ENCODE results near the gene TXNDC8.
"Not testable (repeated sequence)": the region's sequence is repeated elsewhere in the genome, so short reads cannot be mapped to it uniquely, and the experiment has no call there.

Gene TXNDC8

DNA sequence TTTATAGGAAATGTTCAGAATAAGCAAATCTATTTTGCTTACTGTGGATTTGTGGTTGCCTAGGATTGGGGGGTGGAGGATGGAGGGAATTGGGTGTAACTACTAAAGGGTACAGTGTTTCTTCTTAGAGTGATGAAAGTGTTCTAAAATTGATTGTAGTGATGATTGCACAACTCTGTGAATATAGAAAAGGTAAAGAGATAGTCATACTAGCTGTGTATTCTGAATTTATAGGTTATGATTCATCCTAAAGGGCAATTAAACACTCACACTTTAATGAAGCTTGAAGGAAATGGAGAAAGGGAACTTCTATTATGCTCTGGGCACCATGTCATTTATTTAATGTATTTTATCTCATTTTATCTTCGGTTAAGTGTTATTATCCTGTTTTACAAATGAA is 9.9 kb downstream of the TXNDC8 start:
- DNase-seq (ENCODE audit: low read depth), result no peak

DNA sequence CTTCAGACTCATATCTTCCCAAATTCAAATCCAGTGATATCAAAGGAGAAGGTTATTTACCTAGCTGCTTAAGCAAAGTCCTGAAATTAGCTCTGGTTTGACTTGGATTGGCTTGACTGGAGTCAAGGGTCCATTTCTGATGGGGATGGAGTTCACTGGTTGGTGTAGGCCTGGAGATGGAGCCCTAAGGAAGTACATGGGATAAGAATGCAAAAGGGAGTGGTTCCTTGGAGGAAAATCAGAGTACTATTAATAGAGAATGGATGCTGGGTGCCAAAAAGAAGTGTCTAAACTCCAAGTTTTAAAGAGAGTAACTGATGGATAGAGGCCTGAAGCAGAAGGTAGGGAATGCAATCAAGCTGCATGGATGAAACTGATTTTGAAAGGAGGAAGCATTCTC is 13.8 kb downstream of the TXNDC8 start:
- DNase-seq (ENCODE audit: low read depth), result no peak

DNA sequence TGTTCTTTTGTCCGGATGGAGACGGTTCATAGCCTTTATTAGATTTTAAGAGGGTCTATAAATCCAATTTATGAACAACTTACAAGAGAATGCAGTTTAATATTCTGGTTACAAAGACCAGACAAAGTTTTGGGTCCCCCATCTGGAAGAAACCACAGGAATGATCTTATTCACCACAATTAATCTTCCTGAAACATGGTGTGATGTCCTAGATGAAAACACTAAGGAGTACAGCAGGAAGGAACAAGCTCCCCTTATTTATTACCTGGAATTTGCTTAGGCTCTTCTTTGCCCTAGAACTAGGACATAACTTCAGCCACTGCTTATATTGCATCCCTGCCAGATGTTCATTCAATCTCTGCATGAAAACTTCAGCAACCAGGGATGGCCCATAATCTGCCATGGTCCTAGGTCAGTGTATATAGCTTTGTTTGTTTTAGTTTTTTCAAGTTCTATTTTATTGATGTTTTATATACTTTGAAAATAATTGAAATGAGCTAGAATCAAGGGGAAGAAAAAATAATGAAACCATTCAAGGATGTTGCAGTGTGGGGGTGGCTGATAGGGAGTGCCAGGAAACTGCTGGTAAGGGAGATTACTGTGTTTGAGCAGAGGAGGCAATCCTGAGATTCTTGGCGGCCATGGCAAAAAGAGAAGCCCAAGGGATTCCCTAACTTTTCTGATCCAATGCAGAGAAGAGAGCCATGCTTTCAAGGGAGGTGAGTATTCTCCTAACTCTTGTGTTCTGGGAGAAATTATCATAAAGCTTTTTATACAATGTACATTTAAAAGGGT is 16.8 kb downstream of the TXNDC8 start:
- DNase-seq (ENCODE audit: low read depth), result no peak

DNA sequence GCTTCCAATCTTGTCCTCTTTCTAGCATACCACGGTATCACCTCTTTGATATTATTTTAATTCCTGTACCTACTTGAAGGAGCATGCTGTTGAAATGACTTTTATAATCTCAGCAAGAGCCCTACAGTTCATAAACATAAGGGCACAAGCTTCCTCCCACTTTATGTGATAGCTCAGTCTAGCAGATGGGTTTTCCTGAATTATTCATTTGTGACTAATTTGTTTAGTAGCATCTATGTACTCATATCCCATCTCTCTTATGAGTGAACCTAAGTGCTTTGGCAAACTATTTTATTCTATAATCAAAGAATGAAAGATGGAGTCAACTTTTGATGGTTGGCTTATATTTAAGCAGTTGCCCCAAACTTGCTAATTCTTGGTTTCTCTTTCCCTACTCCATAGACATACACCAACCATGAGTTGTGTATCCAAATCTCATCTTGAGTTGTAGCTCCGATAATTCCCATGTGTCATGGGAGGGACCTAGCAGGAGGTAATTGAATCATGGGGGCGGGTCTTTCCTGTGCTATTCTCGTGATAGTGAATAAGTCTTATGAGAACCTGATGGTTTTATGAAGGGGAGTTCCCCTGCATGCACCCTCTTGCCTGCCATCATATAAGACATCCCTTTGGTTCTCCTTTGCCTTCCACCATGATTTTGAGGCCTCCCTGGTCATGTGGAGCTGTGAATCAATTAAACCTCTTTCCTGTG is 17.7 kb downstream of the TXNDC8 start:
- DNase-seq (ENCODE audit: low read depth), result no peak

DNA sequence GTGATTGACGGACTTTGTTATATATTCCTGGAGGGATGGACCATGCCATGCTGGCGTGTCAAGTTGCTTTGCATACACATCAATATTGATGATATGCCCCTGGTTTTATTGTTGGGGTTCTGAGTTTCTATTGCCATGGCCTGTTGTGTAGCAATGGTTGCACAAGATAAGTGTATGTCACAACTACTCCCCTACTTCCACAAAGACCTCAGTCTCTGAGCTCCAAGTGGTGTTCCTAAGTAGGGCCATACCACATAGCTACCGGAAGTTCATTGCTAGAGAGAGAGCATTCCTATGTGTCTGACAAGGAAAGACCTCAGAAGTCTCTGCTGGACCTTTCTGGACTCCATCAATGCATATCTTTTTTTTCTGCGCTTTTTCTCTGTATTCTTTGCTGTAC is 19.8 kb downstream of the TXNDC8 start:
- DNase-seq (ENCODE audit: low read depth), result no peak

DNA sequence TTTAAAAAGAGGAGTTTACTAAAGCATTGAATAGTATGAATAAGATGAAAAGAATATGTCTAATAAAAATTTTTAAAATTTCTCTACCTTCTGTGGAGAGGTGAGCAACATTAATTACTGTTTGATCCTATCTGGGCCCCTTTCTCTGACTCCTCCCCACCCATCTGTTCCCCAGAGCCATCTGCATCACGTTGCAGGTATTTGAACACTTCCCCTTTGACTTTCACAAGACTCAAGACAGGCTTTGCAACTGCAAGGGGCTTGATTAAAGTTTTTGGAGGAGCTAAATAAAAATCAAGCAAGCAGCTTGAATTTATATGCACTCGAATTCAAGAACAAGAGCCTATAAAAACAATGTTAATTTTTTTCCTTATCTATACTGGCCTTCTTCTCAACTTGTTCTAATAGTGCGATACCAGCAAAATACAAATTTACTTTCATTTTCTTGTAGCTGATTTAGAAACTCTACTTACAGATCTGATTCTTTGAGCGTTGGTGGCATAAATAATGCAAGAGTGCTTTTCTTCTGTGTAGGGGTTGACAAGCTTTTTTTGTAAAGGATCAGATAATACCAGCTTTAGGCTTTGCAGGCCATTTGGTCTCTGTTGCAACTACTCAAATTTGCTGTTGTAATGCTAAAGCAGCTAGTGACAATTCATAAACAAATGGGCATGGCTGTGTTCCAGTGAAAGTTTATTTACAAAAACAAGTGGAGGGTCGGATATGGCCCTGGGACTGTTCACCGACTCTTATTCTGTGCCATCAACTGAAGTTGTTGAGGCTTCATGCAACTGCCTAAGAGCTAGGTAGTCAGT is 21.2 kb downstream of the TXNDC8 start:
- no peak for DNase-seq (ENCODE audit: low read depth)

DNA sequence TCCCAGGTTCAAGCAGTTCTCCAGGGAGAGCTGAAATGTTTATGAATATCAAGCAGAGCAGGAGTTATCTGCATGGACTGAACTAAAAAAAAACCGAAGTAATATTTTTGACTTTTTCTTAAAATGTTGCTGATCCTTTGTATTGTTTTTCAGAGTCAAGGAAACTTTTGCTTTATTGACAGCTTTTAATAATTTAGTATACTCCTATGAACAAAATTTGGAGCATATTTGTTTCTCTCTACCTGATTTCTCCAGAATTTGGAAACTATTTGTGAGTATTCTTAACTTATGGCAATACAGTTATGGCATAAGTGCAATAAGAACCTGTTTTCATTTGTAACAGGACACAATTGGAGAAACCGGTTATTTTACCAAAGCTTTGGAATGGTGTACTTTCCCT is 25.7 kb downstream of the TXNDC8 start:
- not testable (repeated sequence) for DNase-seq (ENCODE audit: low read depth)

DNA sequence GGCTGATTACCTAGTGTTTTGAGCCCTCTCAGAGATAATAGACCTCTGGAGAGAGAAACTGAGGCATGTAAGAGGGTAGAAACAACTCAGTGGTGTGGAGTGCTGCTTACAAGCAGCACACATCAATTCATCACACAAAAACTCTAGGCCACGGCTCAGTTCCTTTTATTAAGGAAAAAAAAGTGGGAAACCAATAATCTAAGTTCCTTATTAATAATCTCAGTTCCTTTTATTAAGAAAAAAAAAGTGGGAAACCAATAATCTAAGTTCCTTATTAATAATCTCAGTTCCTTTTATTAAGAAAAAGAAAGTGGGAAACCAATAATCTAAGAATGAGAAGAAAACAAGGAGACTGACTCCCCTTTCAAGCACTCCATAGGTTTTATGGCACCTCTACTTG is 28.0 kb downstream of the TXNDC8 start:
- no peak for DNase-seq (ENCODE audit: low read depth)

DNA sequence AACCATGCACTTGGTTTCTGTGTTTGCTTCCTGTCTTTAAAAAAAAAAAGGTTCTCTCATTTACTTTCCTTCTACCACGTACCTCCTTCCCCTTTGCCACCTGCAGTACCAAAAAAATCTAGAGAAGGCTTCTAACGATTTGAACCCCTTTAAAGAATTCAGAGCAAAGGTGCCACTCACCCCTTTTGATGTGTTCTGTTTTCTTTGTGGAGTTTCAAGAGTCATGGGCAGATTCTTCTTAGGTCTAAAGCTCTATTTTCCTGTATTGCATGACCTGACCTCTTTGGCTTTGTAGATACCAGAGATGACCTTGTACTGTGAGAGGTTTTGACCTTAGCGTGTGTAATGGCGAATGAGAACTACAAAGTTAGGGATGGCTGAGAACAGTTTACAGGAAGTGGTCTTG is 29.0 kb downstream of the TXNDC8 start:
- no peak for DNase-seq (ENCODE audit: low read depth)

DNA sequence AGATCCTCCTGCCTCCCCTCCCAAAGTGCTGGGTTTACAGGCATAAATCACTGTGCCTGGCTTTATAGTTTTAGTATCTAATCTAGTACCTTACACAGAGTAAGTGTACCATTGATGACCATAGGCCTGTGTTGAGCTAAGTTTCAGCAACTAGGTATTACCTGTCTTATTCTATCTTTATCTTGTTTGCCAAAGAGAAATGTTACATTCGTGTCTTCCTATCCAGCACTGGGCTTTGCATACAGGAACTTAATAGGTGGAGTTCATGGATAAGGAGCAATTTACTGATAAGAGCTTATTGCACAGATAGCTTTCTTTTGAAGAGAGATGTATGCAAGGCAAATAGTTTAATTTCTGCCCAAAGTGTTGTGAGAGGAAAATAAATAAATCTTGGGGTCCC is 30.5 kb downstream of the TXNDC8 start:
- DNase-seq (ENCODE audit: low read depth), result no peak

DNA sequence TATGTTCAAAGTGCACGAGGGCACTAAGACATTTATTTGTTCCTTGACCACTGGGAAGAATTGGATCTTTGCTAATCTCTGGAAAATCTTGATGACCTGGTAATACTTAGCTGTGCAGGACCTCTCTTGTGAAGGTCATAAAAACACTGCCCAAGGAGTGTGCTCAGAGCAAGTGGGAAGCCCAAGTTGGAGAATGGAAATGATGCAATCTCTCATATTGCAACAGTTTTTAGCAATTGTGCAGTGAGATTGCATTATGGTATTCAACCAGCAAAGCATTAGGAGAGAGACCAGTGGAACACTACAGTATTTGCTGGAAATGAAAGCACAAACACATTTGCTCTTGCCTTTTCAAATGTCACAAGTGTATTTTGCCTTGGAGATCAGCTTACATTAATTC is 34.5 kb downstream of the TXNDC8 start:
- no peak for DNase-seq (ENCODE audit: low read depth)

DNA sequence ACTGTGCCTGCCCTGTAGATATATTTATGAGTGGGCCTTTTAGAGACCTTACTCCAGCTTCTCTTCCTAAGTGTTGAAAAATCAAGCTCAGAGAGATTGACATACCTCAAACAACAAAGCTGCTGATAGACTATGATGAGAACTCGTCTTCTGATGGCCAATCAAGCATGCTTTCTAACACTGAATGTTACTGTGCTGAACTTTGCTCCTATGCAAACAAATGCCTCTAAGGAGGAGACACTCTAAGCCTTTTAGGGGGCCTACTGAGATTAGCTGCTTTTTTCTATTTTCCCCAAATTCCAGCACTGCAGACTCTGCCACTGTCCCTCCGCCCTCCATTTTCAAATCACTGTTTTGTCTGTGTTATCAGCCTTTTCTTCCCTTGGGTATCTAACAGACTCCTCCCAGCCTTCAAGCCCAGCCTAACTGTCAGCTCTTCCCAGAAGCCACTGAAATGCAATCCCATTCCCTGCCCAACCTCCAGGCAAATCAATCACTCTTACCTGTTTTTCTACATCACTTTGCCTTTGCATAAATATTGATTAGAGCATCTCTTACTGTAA is 39.5 kb downstream of the TXNDC8 start:
- DNase-seq (ENCODE audit: low read depth), result no peak

DNA sequence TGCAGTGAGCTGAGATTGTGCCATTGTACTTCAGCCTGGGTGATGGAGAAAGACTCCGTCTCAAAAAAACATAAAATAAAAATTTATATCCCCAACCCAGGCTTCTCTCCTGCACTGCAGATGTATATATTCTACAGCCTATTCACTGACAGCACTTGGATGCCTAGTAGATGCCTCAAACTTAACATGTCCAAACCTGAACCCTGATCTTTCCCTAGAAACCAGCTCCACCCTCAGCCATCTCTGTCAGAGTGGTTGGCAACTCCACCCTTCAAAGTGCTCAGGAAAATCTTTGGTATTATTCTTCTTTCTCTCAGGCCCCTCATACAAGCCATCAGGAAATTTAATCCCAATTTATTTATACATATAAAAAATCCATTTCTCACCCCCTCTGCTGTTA is 44.4 kb downstream of the TXNDC8 start:
- DNase-seq (ENCODE audit: low read depth), result no peak

DNA sequence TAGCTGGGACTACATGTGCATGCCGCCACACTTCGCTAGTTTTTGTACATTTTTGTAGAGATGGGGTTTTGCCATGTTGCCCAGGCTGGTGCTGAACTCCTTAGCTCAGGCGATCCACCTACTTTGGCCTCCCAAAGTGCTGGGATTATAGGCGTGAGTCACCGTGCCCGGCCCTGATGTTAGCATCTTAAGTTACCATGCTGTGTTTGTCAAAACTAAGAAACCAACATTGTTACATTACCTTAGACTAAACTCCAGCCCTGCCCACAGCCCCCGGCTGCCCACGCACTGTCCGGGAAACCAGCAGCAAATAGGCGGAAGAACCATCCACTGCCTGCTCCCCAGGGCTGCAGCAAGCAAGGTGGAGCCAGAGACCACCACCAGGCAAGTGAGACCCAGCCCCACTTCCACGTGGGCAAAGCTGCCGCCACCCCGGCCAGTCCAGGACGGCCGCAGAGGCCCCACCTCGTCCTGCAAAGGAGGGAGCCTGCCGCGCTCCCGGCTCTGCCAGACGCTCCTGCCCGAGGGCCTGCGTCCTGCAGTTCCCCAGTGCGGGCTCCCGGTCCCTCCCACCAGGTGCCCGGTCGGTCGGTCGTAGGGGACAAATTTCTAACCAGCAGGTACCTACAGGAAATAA is 45.6 kb downstream of the TXNDC8 start:
- DNase-seq (ENCODE audit: low read depth), result no peak

DNA sequence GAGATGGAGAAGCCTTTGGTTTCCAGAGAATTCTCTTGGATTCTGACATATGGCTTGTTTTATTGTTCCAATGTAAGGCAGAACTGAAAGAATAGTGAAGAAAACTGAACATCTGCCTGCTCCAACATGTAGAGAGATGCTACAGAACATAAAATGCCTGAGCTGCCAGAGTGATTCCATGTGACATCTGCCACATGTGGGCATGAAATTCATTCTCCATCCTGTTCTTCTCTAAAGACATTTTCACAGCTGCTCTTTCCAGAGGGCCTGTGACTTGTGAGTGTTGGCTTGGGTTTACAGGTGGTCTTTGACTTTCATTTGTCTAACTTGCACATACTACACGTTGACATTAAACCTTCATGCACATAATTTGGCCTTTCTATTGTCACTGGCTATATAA is 47.7 kb downstream of the TXNDC8 start:
- DNase-seq (ENCODE audit: low read depth), result no peak

DNA sequence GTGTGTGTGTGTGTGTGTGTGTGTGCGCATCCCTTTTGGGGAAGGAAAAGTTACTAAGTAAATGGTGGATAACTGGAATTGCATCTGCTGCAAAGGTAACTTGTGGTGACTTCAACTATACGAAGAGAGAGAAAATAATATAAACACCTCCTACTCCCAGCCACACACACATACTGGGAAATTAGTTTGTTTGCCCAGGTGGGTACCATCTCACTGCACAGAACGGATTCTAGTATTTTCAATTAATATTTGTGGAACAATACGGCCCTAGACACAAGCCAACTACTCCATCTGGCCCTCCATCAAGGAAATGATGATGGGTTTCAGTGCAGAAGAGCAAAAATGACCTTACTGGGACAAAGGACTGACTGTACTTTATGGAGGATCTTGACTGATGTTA is 49.2 kb downstream of the TXNDC8 start:
- DNase-seq (ENCODE audit: low read depth), result no peak

DNA sequence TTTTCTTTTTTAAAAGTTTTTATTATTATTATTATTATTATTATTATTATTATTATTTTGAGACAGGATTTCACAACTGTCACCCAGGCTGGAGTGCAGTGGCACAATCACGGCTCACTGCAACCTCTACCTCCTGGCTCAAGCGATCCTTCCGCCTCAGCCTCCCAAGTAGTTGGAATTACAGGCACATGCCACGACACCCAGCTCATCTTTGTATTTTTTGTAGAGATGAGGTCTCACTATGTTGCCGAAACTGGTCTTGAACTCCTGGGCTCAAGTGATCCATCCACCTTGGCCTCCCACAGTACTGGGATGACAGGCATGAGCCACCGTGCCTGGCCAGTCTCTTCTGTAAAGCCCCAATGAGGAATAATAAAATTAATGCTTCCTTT is 50.4 kb downstream of the TXNDC8 start:
- no peak for DNase-seq (ENCODE audit: low read depth)

DNA sequence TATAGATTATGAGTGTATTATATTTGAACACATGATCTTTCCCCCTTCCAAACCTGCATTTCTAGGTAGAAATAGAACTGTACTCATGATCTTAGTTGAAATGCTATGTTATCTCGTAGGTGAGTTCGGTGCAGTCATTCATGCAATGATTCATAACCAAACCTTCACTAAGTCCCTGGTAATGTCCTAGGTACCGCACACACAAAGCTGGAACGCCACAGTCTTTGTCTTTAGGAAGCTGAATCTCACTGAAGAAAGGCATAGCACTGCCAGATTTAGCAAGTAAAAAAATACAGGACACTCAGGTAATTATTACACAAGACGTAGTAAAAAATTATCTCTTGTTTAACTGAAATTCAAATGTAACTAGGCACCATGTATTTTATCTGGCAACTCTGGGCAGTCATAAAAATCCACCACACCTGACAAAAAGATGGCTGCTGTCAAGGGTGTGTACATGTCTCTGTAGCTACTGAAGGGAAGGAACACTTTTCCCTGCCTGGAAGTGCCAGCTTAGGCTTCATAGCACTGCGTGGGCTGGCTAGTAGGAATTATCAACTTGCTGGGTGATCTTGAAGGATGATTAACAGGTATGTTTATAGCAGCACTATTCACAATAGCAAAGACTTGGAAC is 53.3 kb downstream of the TXNDC8 start:
- DNase-seq (ENCODE audit: low read depth), result no peak

DNA sequence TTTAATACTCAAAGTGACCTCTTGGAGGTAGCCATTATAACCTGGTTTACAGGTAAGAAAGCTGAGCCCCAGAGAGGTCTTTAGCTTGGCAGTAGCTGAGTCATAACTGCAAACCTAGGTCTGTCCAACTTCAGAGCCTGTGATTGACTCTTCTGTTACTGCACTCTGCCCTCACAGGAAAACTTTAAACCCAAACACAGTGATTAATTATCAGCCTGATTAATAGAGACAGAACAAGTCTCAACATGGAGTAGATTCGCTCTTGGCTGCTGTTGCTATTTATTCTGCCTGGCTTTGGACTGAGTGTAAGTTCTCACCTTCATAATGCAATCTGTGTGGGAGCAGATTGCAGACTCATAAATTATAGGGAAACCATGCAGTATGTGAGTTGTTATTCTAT is 53.9 kb downstream of the TXNDC8 start:
- no peak for DNase-seq (ENCODE audit: low read depth)

DNA sequence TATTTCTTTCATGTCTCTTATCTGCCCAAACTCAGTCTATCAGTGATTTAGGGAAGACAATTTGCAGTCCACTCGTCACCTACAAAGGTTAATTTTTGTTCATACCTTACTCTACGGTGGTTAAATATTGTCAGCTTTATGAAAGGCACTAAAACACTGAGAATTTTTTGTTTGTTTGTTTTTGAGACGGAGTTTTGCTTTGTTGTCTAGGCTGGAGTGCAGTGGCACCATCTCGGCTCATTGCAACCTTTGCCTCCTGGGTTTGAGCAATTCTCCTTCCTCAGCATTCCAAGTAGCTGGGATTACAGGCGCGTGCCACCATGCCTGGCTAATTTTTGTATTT is 55.0 kb downstream of the TXNDC8 start:
- no peak for DNase-seq (ENCODE audit: low read depth)

DNA sequence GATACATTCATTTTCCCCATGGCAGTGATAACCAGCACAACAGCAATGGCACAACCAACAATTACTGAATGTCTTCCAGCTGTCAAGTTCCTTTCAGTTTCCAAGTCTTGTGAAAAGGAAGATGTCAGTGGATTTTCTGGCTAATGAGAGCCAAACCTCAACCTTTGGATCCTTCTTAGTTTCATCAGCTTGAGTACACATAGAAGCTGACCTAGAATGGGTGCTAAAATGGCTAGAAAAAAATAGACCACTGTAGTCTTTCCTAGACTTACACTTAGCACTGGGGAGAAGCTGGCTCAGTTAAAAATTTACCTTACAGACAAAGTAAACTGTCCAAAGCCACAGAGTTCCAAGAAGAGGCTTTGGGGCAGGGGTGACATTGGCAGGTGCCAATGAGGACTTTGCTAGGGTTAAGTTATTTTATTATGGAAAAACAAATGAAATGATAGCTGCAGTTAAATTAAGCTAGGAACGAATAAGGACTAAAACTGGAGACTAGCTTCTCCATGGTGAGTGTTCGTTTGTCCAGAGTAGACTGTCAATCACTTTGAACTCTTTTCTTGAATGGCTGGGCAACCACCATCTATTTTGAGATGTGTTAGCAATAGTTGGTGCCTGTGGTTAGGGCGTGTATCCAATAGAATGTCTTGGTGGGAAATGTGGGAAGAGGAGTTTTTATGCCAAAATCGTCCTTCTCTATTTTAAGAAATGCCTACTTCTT is 55.5 kb downstream of the TXNDC8 start:
- DNase-seq (ENCODE audit: low read depth), result no peak

Data from activated T-helper 1 cell treated with Interleukin-2 at 50 U/mL for 16 hours (primary cell).